Gastrocnemius medialis (tissue), 4 donors: ENCODE data around the gene ADORA1. TPM values are rescaled to one million over a fixed set of nuclear protein-coding genes. Genes with fewer than 3 reads are reported as not detected.

Experiments used
- ATAC-seq, 2 donors: fragments of 150-250 bp; one replicate each; pipeline ENCODE4 v1.9.1; 2016
- DNase-seq, 2 donors: peaks; one replicate each; pipeline ENCODE4 v3.0.0-alpha.2; 2019
- H3K27ac ChIP-seq, 4 donors: fragments of 200-600 bp; sonication (generic); 1 replicate in 1 of 4; 2 replicates in 3 of 4; pipeline ENCODE4 v1.5.1; 2016 to 2018; ENCODE audit warnings: mild to moderate bottlenecking in 2 of 4, moderate library complexity in 1 of 4
- H3K27me3 ChIP-seq, 3 donors: fragments of 200-600 bp; sonication (generic) in 2 of 3; 1 replicate in 1 of 3; 2 replicates in 2 of 3; pipeline versions ENCODE4 v1.5.1 to v1.6.0; 2016 to 2019; ENCODE audit warnings: mild to moderate bottlenecking in 1 of 3, moderate library complexity in 1 of 3
- H3K36me3 ChIP-seq, 2 donors: fragments of 200-600 bp; sonication (generic) in 1 of 2; one replicate each; pipeline ENCODE4 v1.5.1; 2017 to 2018
- H3K4me1 ChIP-seq, 2 donors: fragments of 200-600 bp; sonication (generic) in 1 of 2; one replicate each; pipeline ENCODE4 v1.5.1; 2016 to 2017; ENCODE audit warnings: mild to moderate bottlenecking in 2 of 2
- H3K4me3 ChIP-seq, 4 donors: fragments of 200-600 bp; sonication (generic) in 3 of 4; 1 replicate in 1 of 4; 2 replicates in 3 of 4; pipeline ENCODE4 v1.5.1; 2016 to 2019; ENCODE audit warnings: mild to moderate bottlenecking in 2 of 4
- H3K9me3 ChIP-seq, 3 donors: fragments of 200-600 bp; sonication (generic) in 2 of 3; 1 replicate in 1 of 3; 2 replicates in 2 of 3; pipeline ENCODE4 v1.5.1; 2016 to 2019
- CTCF ChIP-seq, 5 experiments: fragments of 450-650 bp in 3 of 5; fragments of 200-600 bp in 2 of 5; sonication (generic) in 2 of 5; IDR thresholded peaks in 4 of 5; conservative IDR thresholded peaks in 1 of 5; 1 replicate in 4 of 5; 2 replicates in 1 of 5; pipeline ENCODE4 v1.5.1; 2016 to 2019; ENCODE audit warnings: antibody characterized with exemption in 5 of 5, mild to moderate bottlenecking in 3 of 5, moderate library complexity in 3 of 5
- POLR2A ChIP-seq, 2 donors: fragments of 450-650 bp; IDR thresholded peaks; one replicate each; pipeline ENCODE4 v1.6.1; 2017; ENCODE audit warnings: antibody characterized with exemption in 2 of 2, mild to moderate bottlenecking in 2 of 2, moderate library complexity in 2 of 2
- in situ Hi-C, 4 donors: fragments of 200-750 bp; cut with MboI; loops; one replicate each; pipeline versions ENCODE4 v1.15.0 to v1.8.0; 2017; ENCODE audit warnings: low sequenced_read_pairs in 4 of 4
- intact Hi-C: fragments of 100-400 bp; cut with DNase I; formaldehyde crosslinking; loops from one replicate; pipeline ENCODE4 v1.15.1; 2023; ENCODE audit warnings: low total_unique reads
- total RNA-seq, 4 donors: library from RNA; depleted of rRNA; stranded (reverse); fragments of >200 nt; gene quantifications; one replicate each; pipeline versions ENCODE4 v1.1.0 to v1.2.3, GENCODE V29; 2016

Gene ADORA1
- total RNA-seq, 4 donors from 2014 or later, result 0.25 to 5.6 (median 1.7) TPM

GRCh38 chr1:203214871-203215270 is 87.3 kb downstream of the ADORA1 start:
- DNase-seq (no peak), ATAC-seq (no peak)
- in situ Hi-C loops, result loop anchor here (5.0 to 10.0 kb wide), 6 partner anchors 50 to 180 kb away; no protein-coding TSS in a partner anchor
- TF ChIP-seq POLR2A (IDR thresholded peaks at IDR 0.05), result no peak
- TF ChIP-seq CTCF (IDR thresholded peaks at IDR 0.05 in 4 of 5, conservative IDR thresholded peaks at IDR 0.05 in 1 of 5), result no peak
- H3K27me3 ChIP-seq, result no peaks in the 10 kb centered on the region
- H3K4me1 ChIP-seq, result peaks cover 3 to 8% of the 10 kb centered on the region in 2 donors
- H3K27ac ChIP-seq, result no peak overlapping the region
- intact Hi-C loops, result no loop called here
- H3K9me3 ChIP-seq, result no peaks in the 10 kb centered on the region
- H3K4me3 ChIP-seq, result no peak overlapping the region
- H3K36me3 ChIP-seq, result no peaks in the 10 kb centered on the region

GRCh38 chr1:203215573-203215972 is 88.0 kb downstream of the ADORA1 start:
- no peak for DNase-seq
- no peaks in the 10 kb centered on the region for H3K27me3 ChIP-seq
- no peaks in the 10 kb centered on the region for H3K9me3 ChIP-seq
- intact Hi-C loops, result no loop called here
- no peak for ATAC-seq
- TF ChIP-seq POLR2A (IDR thresholded peaks at IDR 0.05) (no peak), CTCF (IDR thresholded peaks at IDR 0.05 in 4 of 5, conservative IDR thresholded peaks at IDR 0.05 in 1 of 5) (no peak)
- H3K36me3 ChIP-seq, result no peaks in the 10 kb centered on the region
- peaks cover 3 to 8% of the 10 kb centered on the region in 2 donors for H3K4me1 ChIP-seq
- in situ Hi-C loops, result loop anchor here (5.0 to 10.0 kb wide), 6 partner anchors 51 to 181 kb away; no protein-coding TSS in a partner anchor
- no peak overlapping the region for H3K27ac ChIP-seq
- H3K4me3 ChIP-seq, result no peak overlapping the region

- in situ Hi-C loops, result loop anchor here (5.0 to 10.0 kb wide), 6 partner anchors 52 to 182 kb away; no protein-coding TSS in a partner anchor
- ATAC-seq, result peak; percentile 88 to 93
- H3K36me3 ChIP-seq, result no peaks in the 10 kb centered on the region
- H3K4me3 ChIP-seq, result no peak overlapping the region
- intact Hi-C loops, result loop anchor here (1.0 kb wide), 3 partner anchors 44 to 177 kb away; no protein-coding TSS in a partner anchor
- TF ChIP-seq CTCF (IDR thresholded peaks at IDR 0.05 in 4 of 5, conservative IDR thresholded peaks at IDR 0.05 in 1 of 5) (peak; percentile 74 to 88 (median 82)), POLR2A (IDR thresholded peaks at IDR 0.05) (no peak)
- DNase-seq, result peak; percentile 37 to 58
- no peak overlapping the region for H3K27ac ChIP-seq
- H3K27me3 ChIP-seq, result no peaks in the 10 kb centered on the region
- no peaks in the 10 kb centered on the region for H3K9me3 ChIP-seq
- peaks cover 3 to 8% of the 10 kb centered on the region in 2 donors for H3K4me1 ChIP-seq
Observed at GRCh38 chr1:203216274-203217138, 89.0 kb downstream of the ADORA1 start.

Other genes with a start within 250 kb of the ADORA1 start
- gene RABIF, start 238.6 kb upstream of the ADORA1 start, total RNA-seq, result 1 to 10 TPM; 2.6 to 9.2 (median 3.9) TPM
- gene KLHL12, start 200.5 kb upstream of the ADORA1 start, total RNA-seq, result 10 to 100 TPM; 12.1 to 24.0 (median 12.6) TPM
- 100 to 1,000 TPM; 103 to 133 (median 119) TPM for gene ADIPOR1, start 169.4 kb upstream of the ADORA1 start, total RNA-seq
- 100 to 1,000 TPM; 349 to 677 (median 419) TPM for gene CYB5R1, start 160.5 kb upstream of the ADORA1 start, total RNA-seq
- 10 to 100 TPM; 28.7 to 41.4 (median 30.6) TPM for gene TMEM183A, start 120.4 kb upstream of the ADORA1 start, total RNA-seq
- 10 to 100 TPM in 3 of 4 donors, 1 to 10 TPM in 1; 8.4 to 45.5 (median 33.1) TPM for gene PPFIA4, start 101.2 kb upstream of the ADORA1 start, total RNA-seq
- gene MYOG, start 41.7 kb upstream of the ADORA1 start, total RNA-seq, result 100 to 1,000 TPM in 1 of 4 donors, 10 to 100 TPM in 3; 21.4 to 146 (median 73.1) TPM
- 100 to 1,000 TPM in 1 of 4 donors, 10 to 100 TPM in 2, 1 to 10 TPM in 1; 7.4 to 260 (median 45.5) TPM for gene MYBPH, start 48.1 kb downstream of the ADORA1 start, total RNA-seq
- gene CHI3L1, start 59.0 kb downstream of the ADORA1 start, total RNA-seq, result 10 to 100 TPM in 2 of 4 donors, 1 to 10 TPM in 2; 4.0 to 19.7 (median 9.9) TPM
- gene CHIT1, start 101.9 kb downstream of the ADORA1 start, total RNA-seq, result under 1 TPM in 1 of 4 donors, not detected in 3; 0.20 TPM
- 100 to 1,000 TPM in 1 of 4 donors, 10 to 100 TPM in 3; 48.0 to 286 (median 74.9) TPM for gene BTG2, start 177.8 kb downstream of the ADORA1 start, total RNA-seq
- gene FMOD, start 223.4 kb downstream of the ADORA1 start, total RNA-seq, result 10 to 100 TPM in 1 of 4 donors, 1 to 10 TPM in 3; 6.3 to 15.8 (median 7.8) TPM